HepG2 (cell line): Measurements from ENCODE around the gene MIOS. TPM values are rescaled to one million over a fixed set of nuclear protein-coding genes. Genes with fewer than 3 reads are reported as not detected.

Experiments used
- CBX2 ChIP-seq, 2 experiments: fragments of 200-600 bp in 1 of 2; sonication (generic); formaldehyde crosslinking in 1 of 2; IDR thresholded peaks; 2 replicates each; pipeline versions ENCODE4 v1.7.0 to v1.8.1; 2018 to 2022; ENCODE audit warnings: low read depth in 2 of 2, low read length in 1 of 2, mild to moderate bottlenecking in 1 of 2, missing genetic modification reagents in 1 of 2
- EP300 ChIP-seq, 3 experiments: sonication (generic) in 1 of 3; formaldehyde crosslinking in 1 of 3; IDR thresholded peaks; 2 replicates each; pipeline versions ENCODE4 v1.5.1 to v1.6.1; 2011 to 2020; ENCODE audit warnings: low read depth in 2 of 3, low read length in 2 of 3, borderline replicate concordance in 1 of 3, improper control_type of control experiment in 1 of 3, mild to moderate bottlenecking in 1 of 3, missing genetic modification reagents in 1 of 3, moderate library complexity in 1 of 3
- FOXA3 ChIP-seq: IDR thresholded peaks from 2 replicates; pipeline ENCODE4 v1.6.1; 2016; ENCODE audit warnings: missing genetic modification reagents, missing compliant biosample characterization
- GATAD2A ChIP-seq: IDR thresholded peaks from 2 replicates; pipeline ENCODE4 v1.6.1; 2016
- KLF11 ChIP-seq: IDR thresholded peaks from 2 replicates; pipeline ENCODE4 v1.6.1; 2016; ENCODE audit warnings: missing compliant biosample characterization
- PPARG ChIP-seq: conservative IDR thresholded peaks from 2 replicates; pipeline ENCODE4 v1.6.1; 2016; ENCODE audit warnings: missing biosample characterization, missing genetic modification reagents
- SOX5 ChIP-seq: IDR thresholded peaks from 2 replicates; pipeline ENCODE4 v1.6.1; 2016; ENCODE audit warnings: borderline replicate concordance
- ZBTB42 ChIP-seq: sonication (generic); formaldehyde crosslinking; IDR thresholded peaks from 2 replicates; pipeline ENCODE4 v1.5.0; 2020; ENCODE audit warnings: mild to moderate bottlenecking, missing genetic modification reagents
- ZMYM4 ChIP-seq: sonication (generic); formaldehyde crosslinking; IDR thresholded peaks from 2 replicates; pipeline ENCODE4 v1.8.1; 2023; ENCODE audit warnings: mild to moderate bottlenecking, missing genetic modification reagents
- ZNF24 ChIP-seq: fragments of 450-650 bp; IDR thresholded peaks from 2 replicates; pipeline ENCODE4 v1.6.1; 2017; ENCODE audit warnings: antibody characterized with exemption, mild to moderate bottlenecking
- ZNF556 ChIP-seq: sonication (generic); formaldehyde crosslinking; IDR thresholded peaks from 2 replicates; pipeline ENCODE4 v1.4.0; 2020; ENCODE audit warnings: mild to moderate bottlenecking, missing genetic modification reagents, borderline replicate concordance
- polyA plus RNA-seq, 8 experiments: library from polyadenylated mRNA; depleted of rRNA in 3 of 8; stranded (reverse) in 7 of 8; unstranded in 1 of 8; fragments of >200 nt; fragmentation: Illumina TruSeq in 4 of 8; extraction: Trizol in 4 of 8; gene quantifications; 2 replicates each; pipeline versions ENCODE4 v1.2.1 to v1.2.3, GENCODE V29; 2011 to 2016; ENCODE audit warnings: low read depth in 4 of 8, missing spikeins in 1 of 8, mixed read lengths in 1 of 8; ENCODE audit not compliant: insufficient read depth in 1 of 8
- total RNA-seq, 5 experiments: library from RNA; depleted of rRNA; stranded (reverse); fragments of >200 nt; fragmentation: Illumina TruSeq; extraction: Trizol; gene quantifications; 2 replicates each; pipeline ENCODE4 v1.2.3, GENCODE V29; 2016; ENCODE audit warnings: low read depth in 1 of 5
- TF ChIP-seq, protein P1 (sequence below): sonication (generic); formaldehyde crosslinking; IDR thresholded peaks from one replicate; pipeline ENCODE4 v1.5.1; 2020; ENCODE audit warnings: mild to moderate bottlenecking, missing genetic modification reagents; ENCODE audit errors: not compliant biosample characterization

The MIOS gene
- total and polyA plus RNA-seq, 2 of the 13 experiments (the other 11 are each of a cell fraction or from before 2014, with no cell fraction given) = 15.2 to 33.5 TPM

DNA sequence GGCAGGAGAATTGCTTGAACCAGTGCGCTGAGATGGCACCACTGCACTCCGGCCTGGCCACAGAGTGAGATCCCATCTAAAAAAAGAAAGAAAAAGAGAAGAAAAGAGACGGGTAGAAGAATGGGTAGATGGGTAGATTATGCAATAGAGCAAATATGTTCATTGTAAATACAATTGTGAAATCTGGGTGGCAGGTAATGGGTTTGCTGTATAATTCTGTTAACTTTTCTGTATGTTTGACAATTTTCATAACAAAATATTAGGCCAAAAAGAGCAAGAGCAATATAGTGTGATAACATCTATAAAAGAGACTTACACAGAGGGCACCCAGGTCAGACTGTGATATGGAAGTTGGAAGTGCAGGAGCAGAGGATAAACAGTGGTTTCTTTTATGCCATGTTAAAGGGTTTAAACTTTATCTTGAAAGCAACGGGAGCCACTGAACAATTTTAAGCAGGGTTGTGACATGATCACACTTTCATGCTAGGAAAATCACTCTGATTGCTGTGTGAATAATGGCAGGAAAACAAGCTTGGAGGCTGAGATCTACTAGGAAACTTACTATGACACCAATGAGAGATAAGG, 24.3 kb upstream of the MIOS start (continued):
- TF ChIP-seq, protein P1, sequence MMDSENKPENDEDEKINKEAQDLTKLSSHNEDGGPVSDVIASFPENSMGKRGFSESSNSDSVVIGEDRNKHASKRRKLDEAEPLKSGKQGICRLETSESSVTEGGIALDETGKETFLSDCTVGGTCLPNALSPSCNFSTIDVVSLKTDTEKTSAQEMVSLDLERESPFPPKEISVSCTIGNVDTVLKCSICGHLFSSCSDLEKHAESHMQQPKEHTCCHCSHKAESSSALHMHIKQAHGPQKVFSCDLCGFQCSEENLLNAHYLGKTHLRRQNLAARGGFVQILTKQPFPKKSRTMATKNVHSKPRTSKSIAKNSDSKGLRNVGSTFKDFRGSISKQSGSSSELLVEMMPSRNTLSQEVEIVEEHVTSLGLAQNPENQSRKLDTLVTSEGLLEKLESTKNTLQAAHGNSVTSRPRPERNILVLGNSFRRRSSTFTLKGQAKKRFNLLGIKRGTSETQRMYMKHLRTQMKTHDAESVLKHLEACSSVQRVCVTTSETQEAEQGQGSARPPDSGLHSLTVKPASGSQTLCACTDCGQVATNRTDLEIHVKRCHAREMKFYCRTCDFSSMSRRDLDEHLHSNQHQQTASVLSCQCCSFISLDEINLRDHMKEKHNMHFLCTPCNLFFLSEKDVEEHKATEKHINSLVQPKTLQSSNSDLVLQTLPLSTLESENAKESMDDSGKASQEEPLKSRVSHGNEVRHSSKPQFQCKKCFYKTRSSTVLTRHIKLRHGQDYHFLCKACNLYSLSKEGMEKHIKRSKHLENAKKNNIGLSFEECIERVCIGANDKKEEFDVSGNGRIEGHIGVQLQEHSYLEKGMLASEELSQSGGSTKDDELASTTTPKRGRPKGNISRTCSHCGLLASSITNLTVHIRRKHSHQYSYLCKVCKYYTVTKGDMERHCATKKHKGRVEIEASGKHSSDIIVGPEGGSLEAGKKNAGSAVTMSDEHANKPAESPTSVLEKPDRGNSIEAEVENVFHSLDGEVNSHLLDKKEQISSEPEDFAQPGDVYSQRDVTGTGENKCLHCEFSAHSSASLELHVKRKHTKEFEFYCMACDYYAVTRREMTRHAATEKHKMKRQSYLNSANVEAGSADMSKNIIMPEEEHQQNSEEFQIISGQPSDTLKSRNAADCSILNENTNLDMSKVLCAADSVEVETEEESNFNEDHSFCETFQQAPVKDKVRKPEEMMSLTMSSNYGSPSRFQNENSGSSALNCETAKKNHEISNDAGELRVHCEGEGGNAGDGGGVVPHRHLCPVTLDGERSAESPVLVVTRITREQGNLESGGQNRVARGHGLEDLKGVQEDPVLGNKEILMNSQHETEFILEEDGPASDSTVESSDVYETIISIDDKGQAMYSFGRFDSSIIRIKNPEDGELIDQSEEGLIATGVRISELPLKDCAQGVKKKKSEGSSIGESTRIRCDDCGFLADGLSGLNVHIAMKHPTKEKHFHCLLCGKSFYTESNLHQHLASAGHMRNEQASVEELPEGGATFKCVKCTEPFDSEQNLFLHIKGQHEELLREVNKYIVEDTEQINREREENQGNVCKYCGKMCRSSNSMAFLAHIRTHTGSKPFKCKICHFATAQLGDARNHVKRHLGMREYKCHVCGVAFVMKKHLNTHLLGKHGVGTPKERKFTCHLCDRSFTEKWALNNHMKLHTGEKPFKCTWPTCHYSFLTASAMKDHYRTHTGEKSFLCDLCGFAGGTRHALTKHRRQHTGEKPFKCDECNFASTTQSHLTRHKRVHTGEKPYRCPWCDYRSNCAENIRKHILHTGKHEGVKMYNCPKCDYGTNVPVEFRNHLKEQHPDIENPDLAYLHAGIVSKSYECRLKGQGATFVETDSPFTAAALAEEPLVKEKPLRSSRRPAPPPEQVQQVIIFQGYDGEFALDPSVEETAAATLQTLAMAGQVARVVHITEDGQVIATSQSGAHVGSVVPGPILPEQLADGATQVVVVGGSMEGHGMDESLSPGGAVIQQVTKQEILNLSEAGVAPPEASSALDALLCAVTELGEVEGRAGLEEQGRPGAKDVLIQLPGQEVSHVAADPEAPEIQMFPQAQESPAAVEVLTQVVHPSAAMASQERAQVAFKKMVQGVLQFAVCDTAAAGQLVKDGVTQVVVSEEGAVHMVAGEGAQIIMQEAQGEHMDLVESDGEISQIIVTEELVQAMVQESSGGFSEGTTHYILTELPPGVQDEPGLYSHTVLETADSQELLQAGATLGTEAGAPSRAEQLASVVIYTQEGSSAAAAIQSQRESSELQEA (CRISPR knock-in tag) = no peak
- TF ChIP-seq ZNF24 (no peak), SOX5 (CRISPR knock-in tag) (peak; percentile 11; the same call in 1 of the 2 replicates), CBX2 (IDR thresholded peaks at IDR 0.05; ENCODE audit: low read depth, low read length) (no peak), CBX2 (CRISPR knock-in tag; IDR thresholded peaks at IDR 0.05; ENCODE audit: low read depth) (no peak), EP300 (IDR thresholded peaks at IDR 0.05; ENCODE audit: low read depth in 2 of 2, low read length in 2 of 2) (0 out of 4 replicates have a peak, but pooled peaks of 1 of the 2 experiments have one; percentile 11), EP300 (CRISPR knock-in tag; IDR thresholded peaks at IDR 0.05; ENCODE audit: borderline replicate concordance) (no peak), PPARG (CRISPR knock-in tag) (peak; percentile 79), KLF11 (CRISPR knock-in tag) (no peak), GATAD2A (CRISPR knock-in tag) (peak; percentile 57; the same call in 1 of the 2 replicates), ZBTB42 (CRISPR knock-in tag) (no peak), ZNF556 (CRISPR knock-in tag) (no peak), ZMYM4 (CRISPR knock-in tag) (peak; percentile 15; the same call in 1 of the 2 replicates), FOXA3 (0 out of 2 replicates have a peak, but pooled peaks have one; percentile 30)
